HCT116 (cell line): ENCODE results near the gene EXOC5. TPM values are rescaled to one million over a fixed set of nuclear protein-coding genes. Genes with fewer than 3 reads are reported as not detected.

Experiments
- ATAC-seq: fragments of 200-7000 bp; cut with Tn5 transposase; 2 replicates; pipeline ENCODE4 v1.9.1; 2020; ENCODE audit warnings: mild to moderate bottlenecking, moderate library complexity
- BruUV-seq: library from RNA; stranded (reverse); fragments of 400-500 nt; replicated peaks from 2 replicates; lab custom pipeline; 2021; lab: Mats Ljungman, UMichigan
- CTCF ChIA-PET: fragments of 300-600 bp; sonication (Branson Sonifier 250); formaldehyde crosslinking; loops from one replicate; lab custom pipeline; 2021; ENCODE audit warnings: antibody characterized with exemption; lab: Charles Lee
- POLR2A ChIA-PET: fragments of 300-600, 350-600 bp; sonication (Branson Sonifier 250); formaldehyde crosslinking; loops from one replicate; lab custom pipeline; 2021; ENCODE audit warnings: antibody characterized with exemption; lab: Charles Lee
- RAD21 ChIA-PET, 2 experiments: fragments of 300-600 bp; sonication (Branson Sonifier 250); formaldehyde crosslinking; loops; one replicate each; lab custom pipeline; 2023; ENCODE audit warnings: low total read pairs in 2 of 2; ENCODE audit not compliant: uncharacterized antibody in 2 of 2, unreplicated experiment in 2 of 2, low non-redundant PET in 1 of 2; lab: Charles Lee
- DNase-seq: peaks from one replicate; pipeline ENCODE4 v3.0.0-alpha.2; 2010; ENCODE audit warnings: low read depth, low spot score
- H2AFZ ChIP-seq: fragments of 200-600 bp; shearing (Covaris generic), sonication (generic); 2 replicates; pipeline ENCODE4 v1.6.1; 2017; ENCODE audit warnings: low read depth, mixed run types, mixed read lengths, antibody characterized with exemption, low read length; ENCODE audit not compliant: poor library complexity, severe bottlenecking
- H3K27ac ChIP-seq: 2 replicates; pipeline ENCODE4 v1.5.1; 2012; ENCODE audit warnings: low read depth, low read length
- H3K27me3 ChIP-seq: fragments of 200-600 bp; sonication (generic); 2 replicates; pipeline ENCODE4 v1.6.1; 2016; ENCODE audit warnings: mixed run types, low read length, mixed read lengths; ENCODE audit not compliant: insufficient read depth
- H3K36me3 ChIP-seq, 2 experiments: fragments of 200-500 bp in 1 of 2; fragments of 200-600 bp in 1 of 2; sonication (Bioruptor generic) in 1 of 2; sonication (generic) in 1 of 2; 2 replicates each; pipeline versions ENCODE4 v1.5.1 to v1.6.1; 2014 to 2016; ENCODE audit warnings: low read length in 2 of 2, inconsistent platforms in 1 of 2, mixed read lengths in 1 of 2, mixed run types in 1 of 2; ENCODE audit not compliant: insufficient read depth in 2 of 2, control insufficient read depth in 1 of 2
- H3K4me1 ChIP-seq, 2 experiments: fragments of 200-600 bp in 1 of 2; sonication (generic) in 1 of 2; 2 replicates each; pipeline versions ENCODE4 v1.5.1 to v1.6.1; 2012 to 2017; ENCODE audit warnings: low read length in 2 of 2, inconsistent platforms in 1 of 2, mild to moderate bottlenecking in 1 of 2, mixed read lengths in 1 of 2, mixed run types in 1 of 2, moderate library complexity in 1 of 2; ENCODE audit not compliant: insufficient read depth in 2 of 2, control insufficient read depth in 1 of 2
- H3K4me2 ChIP-seq: fragments of 200-600 bp; sonication (generic); 2 replicates; pipeline ENCODE4 v1.6.1; 2017; ENCODE audit warnings: mixed run types, low read length, mixed read lengths
- H3K4me3 ChIP-seq, 2 experiments: fragments of 200-600 bp in 1 of 2; sonication (generic) in 1 of 2; replicated peaks in 1 of 2; 2 replicates each; pipeline ENCODE4 v1.5.1; 2011 to 2016; ENCODE audit warnings: low read length in 2 of 2, control low read depth in 1 of 2, low read depth in 1 of 2, mild to moderate bottlenecking in 1 of 2, mixed read lengths in 1 of 2, mixed run types in 1 of 2
- H3K79me2 ChIP-seq: fragments of 200-600 bp; sonication (generic); 2 replicates; pipeline ENCODE4 v1.6.1; 2017; ENCODE audit warnings: mild to moderate bottlenecking, mixed run types, low read length, moderate library complexity, mixed read lengths; ENCODE audit not compliant: insufficient read depth
- H3K9ac ChIP-seq: fragments of 200-600 bp; sonication (generic); 2 replicates; pipeline ENCODE4 v1.6.1; 2016; ENCODE audit warnings: low read length, mixed read lengths
- H3K9me2 ChIP-seq: fragments of 200-600 bp; sonication (generic), shearing (Covaris generic); 2 replicates; pipeline ENCODE4 v1.6.1; 2017; ENCODE audit warnings: mixed run types, mild to moderate bottlenecking, moderate library complexity; ENCODE audit not compliant: insufficient read depth
- H3K9me3 ChIP-seq, 2 experiments: fragments of 200-500 bp in 1 of 2; fragments of 200-600 bp in 1 of 2; sonication (Bioruptor generic) in 1 of 2; sonication (generic) in 1 of 2; 2 replicates each; pipeline ENCODE4 v1.6.1; 2014 to 2017; ENCODE audit warnings: low read length in 2 of 2, mixed read lengths in 2 of 2, inconsistent platforms in 1 of 2, low read depth in 1 of 2, mild to moderate bottlenecking in 1 of 2, mixed run types in 1 of 2, moderate library complexity in 1 of 2; ENCODE audit not compliant: control insufficient read depth in 1 of 2, insufficient read depth in 1 of 2
- H4K20me1 ChIP-seq: fragments of 200-600 bp; sonication (generic), shearing (Covaris generic); 2 replicates; pipeline ENCODE4 v1.6.1; 2017; ENCODE audit warnings: mixed run types, mild to moderate bottlenecking, moderate library complexity; ENCODE audit not compliant: insufficient read depth
- CBX3 ChIP-seq: IDR thresholded peaks from 2 replicates; pipeline ENCODE4 v1.6.1; 2012; ENCODE audit warnings: low read depth
- EGR1 ChIP-seq: IDR thresholded peaks from 2 replicates; pipeline ENCODE4 v1.6.1; 2012; ENCODE audit warnings: low read depth
- FOSL1 ChIP-seq: IDR thresholded peaks from 2 replicates; pipeline ENCODE4 v1.6.1; 2012; ENCODE audit warnings: low read depth
- JUND ChIP-seq: IDR thresholded peaks from 2 replicates; pipeline ENCODE4 v1.6.1; 2012
- POLR2A ChIP-seq: IDR thresholded peaks from 2 replicates; pipeline ENCODE4 v1.7.0; 2011; ENCODE audit warnings: borderline replicate concordance; ENCODE audit not compliant: insufficient read depth, insufficient read length; ENCODE audit errors: extremely low read depth
- RAD21 ChIP-seq: IDR thresholded peaks from 2 replicates; pipeline ENCODE4 v1.6.1; 2012; ENCODE audit warnings: low read depth, mild to moderate bottlenecking
- TCF7L2 ChIP-seq: IDR thresholded peaks from 2 replicates; pipeline ENCODE4 v1.7.0; 2011; ENCODE audit warnings: borderline replicate concordance, inconsistent platforms; ENCODE audit not compliant: insufficient read depth, insufficient read length; ENCODE audit errors: extremely low read depth
- ZFX ChIP-seq: fragments of 450-650 bp; IDR thresholded peaks from 2 replicates; pipeline ENCODE4 v1.6.1; 2017
- ZNF274 ChIP-seq: fragments of 200-500 bp; sonication (Bioruptor generic); IDR thresholded peaks from 2 replicates; pipeline ENCODE4 v1.6.1; 2014; ENCODE audit warnings: mild to moderate bottlenecking, low read depth, low read length, inconsistent platforms
- intact Hi-C: fragments of 100-400 bp; cut with micrococcal nuclease; formaldehyde crosslinking; loops from 2 replicates; pipeline ENCODE4 v1.10.0; 2022
- total RNA-seq: library from RNA; stranded (reverse); gene quantifications from one replicate; pipeline ENCODE4 v1.2.1, GENCODE V29; 2021; ENCODE audit not compliant: unreplicated experiment
- TF ChIP-seq, protein P1 (sequence below), 3 experiments: fragments of 200-600 bp in 1 of 3; sonication (generic) in 1 of 3; IDR thresholded peaks in 2 of 3; conservative IDR thresholded peaks in 1 of 3; 2 replicates each; pipeline ENCODE4 v1.5.1; 2012 to 2017; ENCODE audit warnings: low read depth in 2 of 3, low read length in 2 of 3, antibody characterized with exemption in 1 of 3, borderline replicate concordance in 1 of 3, control low read depth in 1 of 3, mild to moderate bottlenecking in 1 of 3, mixed read lengths in 1 of 3, mixed run types in 1 of 3, moderate library complexity in 1 of 3; ENCODE audit not compliant: insufficient read depth in 1 of 3

EXOC5 gene
- total RNA-seq, 1 experiment from 2014 or later = 54.2 TPM

DNA sequence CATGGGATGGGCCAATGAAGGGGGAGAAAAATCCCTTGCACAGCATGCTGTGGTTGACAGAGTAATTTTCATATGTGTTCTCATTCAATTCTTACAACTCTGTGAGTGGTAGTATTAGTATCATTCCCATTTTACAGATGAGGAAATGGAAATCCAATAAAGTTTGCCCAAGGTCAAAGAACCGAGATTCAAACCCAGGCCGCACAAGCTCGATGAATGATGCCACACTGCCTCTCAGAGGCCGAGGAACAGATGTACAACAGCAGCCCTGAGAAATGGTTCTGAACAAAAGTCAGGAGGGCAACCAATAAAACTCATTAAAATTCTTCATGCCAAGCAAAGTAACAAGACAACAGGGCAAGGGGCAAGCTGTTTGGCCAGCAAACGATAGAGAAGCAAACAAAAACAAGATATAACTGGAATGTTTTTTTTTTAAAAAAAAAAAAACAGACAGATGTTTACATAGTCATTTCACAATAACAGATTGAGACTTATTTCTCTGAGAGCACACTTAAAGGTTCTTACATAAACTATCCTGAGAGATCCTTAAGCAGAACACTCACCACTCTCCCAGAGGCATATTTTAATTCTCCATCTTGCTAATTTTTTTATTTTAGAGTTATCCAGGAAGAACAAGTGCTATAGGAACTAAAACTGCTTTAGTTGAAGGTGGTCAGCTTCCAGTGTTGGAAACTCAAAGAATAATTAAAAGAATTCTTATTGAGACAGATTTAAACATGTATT, 85.8 kb downstream of the EXOC5 start:
- Histone ChIP-seq H2AFZ (no peak overlapping the region), H4K20me1 (no peaks in the 10 kb centered on the region), H3K27me3 (peaks cover 28% of the 10 kb centered on the region), H3K9me2 (no peaks in the 10 kb centered on the region), H3K4me3 (no peak overlapping the region), H3K9me3 (no peaks in the 10 kb centered on the region), H3K9ac (no peak overlapping the region), H3K27ac (no peak overlapping the region), H3K79me2 (no peaks in the 10 kb centered on the region), H3K4me2 (no peak overlapping the region), H3K4me1 (no peaks in the 10 kb centered on the region), H3K36me3 (no peaks in the 10 kb centered on the region)
- DNase-seq (peak; percentile 16), ATAC-seq (peak; percentile 78)
- TF ChIP-seq RAD21 (peak; percentile 86), POLR2A (no peak), ZNF274 (no peak), EGR1 (no peak), JUND (no peak), ZFX (no peak), CBX3 (no peak), TCF7L2 (no peak), FOSL1 (no peak)
- TF ChIP-seq, protein P1, sequence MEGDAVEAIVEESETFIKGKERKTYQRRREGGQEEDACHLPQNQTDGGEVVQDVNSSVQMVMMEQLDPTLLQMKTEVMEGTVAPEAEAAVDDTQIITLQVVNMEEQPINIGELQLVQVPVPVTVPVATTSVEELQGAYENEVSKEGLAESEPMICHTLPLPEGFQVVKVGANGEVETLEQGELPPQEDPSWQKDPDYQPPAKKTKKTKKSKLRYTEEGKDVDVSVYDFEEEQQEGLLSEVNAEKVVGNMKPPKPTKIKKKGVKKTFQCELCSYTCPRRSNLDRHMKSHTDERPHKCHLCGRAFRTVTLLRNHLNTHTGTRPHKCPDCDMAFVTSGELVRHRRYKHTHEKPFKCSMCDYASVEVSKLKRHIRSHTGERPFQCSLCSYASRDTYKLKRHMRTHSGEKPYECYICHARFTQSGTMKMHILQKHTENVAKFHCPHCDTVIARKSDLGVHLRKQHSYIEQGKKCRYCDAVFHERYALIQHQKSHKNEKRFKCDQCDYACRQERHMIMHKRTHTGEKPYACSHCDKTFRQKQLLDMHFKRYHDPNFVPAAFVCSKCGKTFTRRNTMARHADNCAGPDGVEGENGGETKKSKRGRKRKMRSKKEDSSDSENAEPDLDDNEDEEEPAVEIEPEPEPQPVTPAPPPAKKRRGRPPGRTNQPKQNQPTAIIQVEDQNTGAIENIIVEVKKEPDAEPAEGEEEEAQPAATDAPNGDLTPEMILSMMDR (IDR thresholded peaks at IDR 0.05 in 2 of 3, conservative IDR thresholded peaks at IDR 0.05 in 1 of 3; ENCODE audit: borderline replicate concordance in 1 of 3, insufficient read depth in 1 of 3, low read depth in 2 of 3, low read length in 2 of 3) = peak; percentile 63 to 75 (median 64)
- BruUV-seq = no TSS peak
- RAD21 ChIA-PET = interaction anchor here in 1 of 2 experiments (0.6 to 0.7 kb wide), 2 partner anchors 115 to 368 kb away, joined by 3 to 4 read pairs; no protein-coding TSS in a partner anchor
- POLR2A ChIA-PET = no interaction called here
- CTCF ChIA-PET = interaction anchor here (0.9 to 3.2 kb wide), 4 partner anchors 17 to 701 kb away, joined by 3 to 25 read pairs (median 4); partner anchors contain the start of genes AP5M1 and EXOC5
- intact Hi-C loops = loop anchor here (1.0 to 5.0 kb wide), 4 partner anchors 116 to 692 kb away; no protein-coding TSS in a partner anchor
